ENCODE measurements around the gene C1orf198. TPM values are rescaled to one million over a fixed set of nuclear protein-coding genes. Genes with fewer than 3 reads are reported as not detected.

C1orf198 gene
- total and polyA plus RNA-seq, 11 donors, result 23.1 to 145 (median 63.8) TPM

- H3K9me3 ChIP-seq, result peaks cover 0 to 16% (median 7%) of the 10 kb centered on the region in 12 donors
- no peak for ATAC-seq
- WGBS, 4 donors, result 70 to 81% (median 73%) methylated on average over 4 of the region's 4 CpGs
- intact Hi-C loops (cut with DNase I), result loop anchor here in 6 of 10 donors (5.0 to 10.0 kb wide), 2 partner anchors 56 to 59 kb away; partner anchors contain the start of gene C1orf198 (in 6 of the 6)
- H3K27me3 ChIP-seq, result no peaks in the 10 kb centered on the region
- no peaks in the 10 kb centered on the region for H3K36me3 ChIP-seq
- no peak for TF ChIP-seq POLR2A (IDR thresholded peaks at IDR 0.05)
- TF ChIP-seq, protein P1, sequence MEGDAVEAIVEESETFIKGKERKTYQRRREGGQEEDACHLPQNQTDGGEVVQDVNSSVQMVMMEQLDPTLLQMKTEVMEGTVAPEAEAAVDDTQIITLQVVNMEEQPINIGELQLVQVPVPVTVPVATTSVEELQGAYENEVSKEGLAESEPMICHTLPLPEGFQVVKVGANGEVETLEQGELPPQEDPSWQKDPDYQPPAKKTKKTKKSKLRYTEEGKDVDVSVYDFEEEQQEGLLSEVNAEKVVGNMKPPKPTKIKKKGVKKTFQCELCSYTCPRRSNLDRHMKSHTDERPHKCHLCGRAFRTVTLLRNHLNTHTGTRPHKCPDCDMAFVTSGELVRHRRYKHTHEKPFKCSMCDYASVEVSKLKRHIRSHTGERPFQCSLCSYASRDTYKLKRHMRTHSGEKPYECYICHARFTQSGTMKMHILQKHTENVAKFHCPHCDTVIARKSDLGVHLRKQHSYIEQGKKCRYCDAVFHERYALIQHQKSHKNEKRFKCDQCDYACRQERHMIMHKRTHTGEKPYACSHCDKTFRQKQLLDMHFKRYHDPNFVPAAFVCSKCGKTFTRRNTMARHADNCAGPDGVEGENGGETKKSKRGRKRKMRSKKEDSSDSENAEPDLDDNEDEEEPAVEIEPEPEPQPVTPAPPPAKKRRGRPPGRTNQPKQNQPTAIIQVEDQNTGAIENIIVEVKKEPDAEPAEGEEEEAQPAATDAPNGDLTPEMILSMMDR (IDR thresholded peaks at IDR 0.05), result no peak
- DNase-seq, result peak in 1 of 5 donors; percentile 4
- H3K27ac ChIP-seq, result peak overlapping the region in 4 of 12 donors; percentile 41 to 74 (median 60)
- H3K4me1 ChIP-seq, result peaks cover 0 to 26% (median 9%) of the 10 kb centered on the region in 12 donors
- H3K4me3 ChIP-seq, result no peak overlapping the region
Measured at GRCh38 chr1:230808281-230808872, 59.9 kb downstream of the C1orf198 start.

DNA sequence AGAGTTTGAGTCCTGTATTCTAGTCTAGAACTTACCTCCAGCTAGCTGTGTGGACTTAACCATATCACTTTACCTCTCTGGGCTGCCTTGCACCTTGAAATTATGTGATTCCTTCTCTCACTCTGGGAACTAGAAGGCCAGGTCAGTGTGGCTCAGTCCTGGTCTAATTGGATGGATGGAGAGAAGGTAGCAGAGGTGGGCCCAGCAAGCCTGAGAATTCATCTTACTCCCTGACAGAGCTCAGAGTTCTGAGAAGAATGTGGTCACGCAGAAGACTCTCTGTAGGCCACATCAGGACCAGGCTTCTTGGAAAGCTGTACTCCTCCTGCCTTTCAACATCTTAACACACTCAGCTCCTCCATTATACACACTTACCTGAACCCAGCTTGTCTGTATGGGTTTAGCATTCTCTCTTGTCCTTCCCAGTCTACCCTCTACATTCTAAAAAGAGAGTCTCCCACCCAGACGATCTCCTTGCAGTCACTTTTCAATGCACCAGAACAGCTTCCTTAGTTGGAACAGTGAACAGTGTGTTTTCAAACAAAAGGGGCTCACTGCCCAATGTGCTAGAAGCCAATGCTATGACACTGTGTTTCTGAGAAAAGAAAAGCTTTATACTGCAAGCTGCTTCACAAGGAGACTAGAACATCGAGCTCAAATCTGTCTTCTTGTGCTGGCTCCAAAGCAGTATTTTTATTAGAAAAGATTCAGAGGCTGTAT lies 60.6 kb downstream of the C1orf198 start:
- Histone ChIP-seq H3K4me3 (no peak overlapping the region), H3K27me3 (no peaks in the 10 kb centered on the region), H3K9me3 (peaks cover 0 to 12% (median 3%) of the 10 kb centered on the region in 12 donors), H3K36me3 (no peaks in the 10 kb centered on the region), H3K4me1 (peaks cover 0 to 26% (median 9%) of the 10 kb centered on the region in 12 donors), H3K27ac (peak overlapping the region in 10 of 12 donors; percentile 41 to 79 (median 60))
- WGBS, 4 donors, result 70 to 82% (median 73%) methylated on average over 3 of the region's 3 CpGs
- ATAC-seq, result peak in 1 of 4 donors; percentile 1
- peak in 1 of 5 donors; percentile 2 for DNase-seq
- intact Hi-C loops (cut with DNase I), result loop anchor here in 6 of 10 donors (5.0 to 10.0 kb wide), 2 partner anchors 57 to 60 kb away; partner anchors contain the start of gene C1orf198 (in 6 of the 6)
- TF ChIP-seq, protein P1 (IDR thresholded peaks at IDR 0.05), result no peak
- TF ChIP-seq POLR2A (IDR thresholded peaks at IDR 0.05), result no peak

DNA sequence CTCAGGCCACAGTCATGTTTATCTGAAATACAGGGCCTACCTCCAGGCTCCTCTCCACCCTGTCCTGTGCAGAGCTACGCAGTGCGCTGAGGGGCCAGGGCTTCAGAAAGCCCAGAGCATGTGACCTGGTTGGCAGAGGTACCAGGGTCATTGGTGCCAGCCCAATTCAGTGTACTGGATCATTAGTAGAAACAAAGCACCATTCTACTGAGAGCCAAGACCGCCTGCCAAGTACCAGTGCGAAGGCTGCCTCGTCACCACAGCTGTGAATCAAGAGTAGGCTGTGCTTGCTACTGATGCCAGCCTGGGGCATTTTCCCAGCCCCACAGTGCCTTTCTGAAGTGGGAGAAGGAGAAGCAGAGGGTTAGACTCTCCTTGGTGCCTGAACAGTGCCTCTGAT lies 61.3 kb downstream of the C1orf198 start:
- peak; percentile 70 to 90 (median 83) for DNase-seq
- Histone ChIP-seq H3K4me3 (no peak overlapping the region), H3K27ac (peak overlapping the region in 10 of 12 donors; percentile 41 to 79 (median 60)), H3K36me3 (no peaks in the 10 kb centered on the region), H3K4me1 (peaks cover 0 to 26% (median 9%) of the 10 kb centered on the region in 12 donors), H3K9me3 (peaks cover 0 to 5% (median 0%) of the 10 kb centered on the region in 12 donors), H3K27me3 (no peaks in the 10 kb centered on the region)
- ATAC-seq, result peak; percentile 97 to 98 (median 98)
- intact Hi-C loops (cut with DNase I), result loop anchor here in 6 of 10 donors (5.0 to 10.0 kb wide), 2 partner anchors 58 to 60 kb away; partner anchors contain the start of gene C1orf198 (in 6 of the 6)
- TF ChIP-seq, protein P1 (IDR thresholded peaks at IDR 0.05), result no peak
- TF ChIP-seq POLR2A (IDR thresholded peaks at IDR 0.05), result no peak
- WGBS, 4 donors, result 38 to 73% (median 57%) methylated on average over 5 of the region's 5 CpGs

GRCh38 chr1:230806552-230806951 lies 61.8 kb downstream of the C1orf198 start:
- no peak for TF ChIP-seq POLR2A (IDR thresholded peaks at IDR 0.05)
- TF ChIP-seq, protein P1 (IDR thresholded peaks at IDR 0.05), result no peak
- intact Hi-C loops (cut with DNase I), result loop anchor here in 6 of 10 donors (5.0 to 10.0 kb wide), 2 partner anchors 58 to 61 kb away; partner anchors contain the start of gene C1orf198 (in 6 of the 6)
- no peak for DNase-seq

More at GRCh38 chr1:230806552-230806951, 61.8 kb downstream of the C1orf198 start:
- WGBS, 4 donors, result 48 to 91% (median 77%) methylated on average over 2 of the region's 2 CpGs
- no peaks in the 10 kb centered on the region for H3K27me3 ChIP-seq
- peaks cover 0 to 26% (median 9%) of the 10 kb centered on the region in 12 donors for H3K4me1 ChIP-seq
- H3K27ac ChIP-seq, result peak overlapping the region in 9 of 12 donors; percentile 23 to 79 (median 62)
- H3K4me3 ChIP-seq, result no peak overlapping the region
- no peak for ATAC-seq
- H3K9me3 ChIP-seq, result peaks cover 0 to under 1% (median 0%) of the 10 kb centered on the region in 12 donors
- H3K36me3 ChIP-seq, result no peaks in the 10 kb centered on the region

Data from heart left ventricle (tissue), 16 donors.